Upper lobe of left lung (tissue), 6 donors: ENCODE measurements around the gene CADPS. TPM values are rescaled to one million over a fixed set of nuclear protein-coding genes. Genes with fewer than 3 reads are reported as not detected.

ENCODE experiments used
- ATAC-seq, 2 donors: fragments of 200-7000 bp; cut with Tn5 transposase; one replicate each; pipeline ENCODE4 v1.9.1; 2022; ENCODE audit warnings: mild to moderate bottlenecking in 2 of 2, moderate library complexity in 2 of 2; ENCODE audit not compliant: low FRiP score in 2 of 2
- DNase-seq, 2 donors: peaks; one replicate each; pipeline ENCODE4 v3.0.0-alpha.2; 2019 to 2020
- H3K27ac ChIP-seq, 4 donors: fragments of 200-600 bp; sonication (generic); one replicate each; pipeline ENCODE4 v1.5.1; 2016 to 2019
- H3K27me3 ChIP-seq, 4 donors: fragments of 200-600 bp; sonication (generic); one replicate each; pipeline ENCODE4 v1.5.1; 2017 to 2019
- H3K36me3 ChIP-seq, 4 donors: fragments of 200-600 bp; sonication (generic); one replicate each; pipeline ENCODE4 v1.5.1; 2016 to 2019
- H3K4me1 ChIP-seq, 4 donors: fragments of 200-600 bp; sonication (generic); one replicate each; pipeline ENCODE4 v1.5.1; 2018 to 2019
- H3K4me3 ChIP-seq, 4 donors: fragments of 200-600 bp; sonication (generic); one replicate each; pipeline ENCODE4 v1.5.1; 2017 to 2019; ENCODE audit warnings: mild to moderate bottlenecking in 2 of 4, moderate library complexity in 1 of 4
- H3K9me3 ChIP-seq, 4 donors: fragments of 200-600 bp; sonication (generic); one replicate each; pipeline ENCODE4 v1.5.1; 2018 to 2019
- CTCF ChIP-seq, 6 experiments: fragments of 450-650 bp in 4 of 6; fragments of 200-600 bp in 2 of 6; sonication (generic) in 2 of 6; IDR thresholded peaks; one replicate each; pipeline ENCODE4 v1.5.1; 2016 to 2019; ENCODE audit warnings: antibody characterized with exemption in 6 of 6
- EP300 ChIP-seq, 4 donors: sonication (generic); formaldehyde crosslinking; IDR thresholded peaks; one replicate each; pipeline ENCODE4 v1.5.1; 2017; ENCODE audit warnings: antibody characterized with exemption in 4 of 4, control low read depth in 2 of 4
- POLR2A ChIP-seq, 4 donors: fragments of 450-650 bp; IDR thresholded peaks; one replicate each; pipeline ENCODE4 v1.5.1; 2016 to 2017; ENCODE audit warnings: antibody characterized with exemption in 4 of 4, mild to moderate bottlenecking in 2 of 4
- POLR2AphosphoS5 ChIP-seq, 2 donors: sonication (generic); formaldehyde crosslinking; IDR thresholded peaks; one replicate each; pipeline ENCODE4 v1.5.1; 2017; ENCODE audit warnings: antibody characterized with exemption in 2 of 2
- WGBS, 2 donors: methylation state at CpG; one replicate each; pipeline ENCODE4 v1.1.5; 2017 to 2018; 5-methylcytosine and 5-hydroxymethylcytosine counted together
- total RNA-seq, 6 donors: library from RNA; depleted of rRNA in 4 of 6; stranded (reverse); fragments of >200 nt in 4 of 6; gene quantifications; one replicate each; pipeline versions ENCODE4 v1.1.0 to v1.2.1, GENCODE V29; 2016 to 2021
- donor health status: DM: no; HTN: no; CAD: no; lungs with moderate emphysema.
- donor health status: DM: no; HTN: yes; CAD: no; lungs with severe emphysema.

Gene CADPS
- total RNA-seq, 6 donors from 2014 or later, result 0.29 to 1.5 (median 1.2) TPM; not detected in 3

- no peak overlapping the region for H3K4me3 ChIP-seq
- no peaks in the 10 kb centered on the region for H3K9me3 ChIP-seq
- DNase-seq (no peak), ATAC-seq (no peak)
- no peaks in the 10 kb centered on the region for H3K36me3 ChIP-seq
- TF ChIP-seq CTCF (IDR thresholded peaks at IDR 0.05), result no peak
- TF ChIP-seq POLR2A (IDR thresholded peaks at IDR 0.05), result no peak
- TF ChIP-seq EP300 (IDR thresholded peaks at IDR 0.05), result no peak
- TF ChIP-seq POLR2AphosphoS5 (IDR thresholded peaks at IDR 0.05), result no peak
- 37 to 77% methylated on average over 4 of the region's 4 CpGs for WGBS, 2 donors
- H3K27me3 ChIP-seq, result no peaks in the 10 kb centered on the region
- H3K27ac ChIP-seq, result no peak overlapping the region
- no peaks in the 10 kb centered on the region for H3K4me1 ChIP-seq
Measured at GRCh38 chr3:62703451-62704167, 171.6 kb downstream of the CADPS start.

GRCh38 chr3:62700357-62700756 is 174.9 kb downstream of the CADPS start:
- no peak overlapping the region for H3K4me3 ChIP-seq
- H3K36me3 ChIP-seq, result no peaks in the 10 kb centered on the region
- WGBS, 2 donors, result 78 to 85% methylated on average over 3 of the region's 3 CpGs
- H3K9me3 ChIP-seq, result no peaks in the 10 kb centered on the region
- H3K27me3 ChIP-seq, result no peaks in the 10 kb centered on the region
- no peak for DNase-seq
- TF ChIP-seq CTCF (IDR thresholded peaks at IDR 0.05), result no peak
- no peak for TF ChIP-seq EP300 (IDR thresholded peaks at IDR 0.05)
- no peak for TF ChIP-seq POLR2A (IDR thresholded peaks at IDR 0.05)
- TF ChIP-seq POLR2AphosphoS5 (IDR thresholded peaks at IDR 0.05), result no peak
- no peak overlapping the region for H3K27ac ChIP-seq
- no peak for ATAC-seq
- H3K4me1 ChIP-seq, result no peaks in the 10 kb centered on the region

DNA sequence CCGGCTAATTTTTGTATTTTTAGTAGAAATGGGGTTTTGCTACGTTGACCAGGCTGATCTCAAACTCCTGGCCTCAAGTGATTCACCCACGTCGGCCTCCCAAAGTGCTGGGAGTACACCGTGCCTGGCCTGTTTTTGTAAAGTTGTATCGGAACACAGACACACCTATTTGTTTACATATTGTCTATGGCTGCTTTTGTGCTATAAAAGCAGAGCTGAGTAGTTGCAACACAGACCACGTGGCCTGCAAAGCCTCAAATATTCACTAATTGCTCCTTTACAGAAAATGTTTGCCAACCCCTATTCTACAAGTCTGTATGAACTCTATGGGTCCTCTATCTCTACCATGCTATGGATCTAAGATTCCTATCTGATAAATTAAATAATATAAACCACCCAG is 175.5 kb downstream of the CADPS start:
- Histone ChIP-seq H3K4me1 (no peaks in the 10 kb centered on the region), H3K36me3 (no peaks in the 10 kb centered on the region), H3K9me3 (no peaks in the 10 kb centered on the region), H3K27me3 (no peaks in the 10 kb centered on the region), H3K27ac (no peak overlapping the region), H3K4me3 (no peak overlapping the region)
- TF ChIP-seq POLR2A (IDR thresholded peaks at IDR 0.05) (no peak), POLR2AphosphoS5 (IDR thresholded peaks at IDR 0.05) (no peak), CTCF (IDR thresholded peaks at IDR 0.05) (no peak), EP300 (IDR thresholded peaks at IDR 0.05) (no peak)
- no peak for ATAC-seq
- no peak for DNase-seq
- WGBS, 2 donors, result 72 to 75% methylated on average over 7 of the region's 7 CpGs

DNA sequence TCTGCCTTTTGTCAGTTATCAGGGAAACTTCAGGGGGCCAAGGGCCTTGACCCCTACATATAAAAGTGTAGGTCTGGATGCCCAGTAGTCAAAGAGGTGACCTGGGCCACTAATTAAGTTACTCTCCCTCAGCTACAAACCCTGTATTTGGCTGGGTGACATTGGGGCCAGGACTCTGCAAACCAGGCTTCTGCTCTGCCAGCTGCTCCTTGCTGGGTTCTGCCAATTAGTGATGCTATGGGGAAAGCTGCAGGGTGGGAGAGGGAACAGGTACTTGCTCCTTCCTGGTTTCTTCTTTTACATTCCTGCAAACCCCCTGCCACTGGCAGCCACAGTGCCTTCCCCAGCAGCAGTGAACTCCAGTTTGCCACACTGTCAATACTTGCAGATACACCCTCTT is 179.2 kb downstream of the CADPS start:
- Histone ChIP-seq H3K4me1 (no peaks in the 10 kb centered on the region), H3K27me3 (no peaks in the 10 kb centered on the region), H3K27ac (no peak overlapping the region), H3K36me3 (no peaks in the 10 kb centered on the region), H3K4me3 (no peak overlapping the region), H3K9me3 (no peaks in the 10 kb centered on the region)
- TF ChIP-seq POLR2A (IDR thresholded peaks at IDR 0.05), result no peak
- no peak for TF ChIP-seq EP300 (IDR thresholded peaks at IDR 0.05)
- no peak for TF ChIP-seq CTCF (IDR thresholded peaks at IDR 0.05)
- no peak for TF ChIP-seq POLR2AphosphoS5 (IDR thresholded peaks at IDR 0.05)
- ATAC-seq (no peak), DNase-seq (no peak)

GRCh38 chr3:62688812-62689211 is 186.4 kb downstream of the CADPS start:
- no peaks in the 10 kb centered on the region for H3K4me1 ChIP-seq
- no peaks in the 10 kb centered on the region for H3K9me3 ChIP-seq
- WGBS, 2 donors, result 61 to 66% methylated on average over 2 of the region's 2 CpGs
- TF ChIP-seq POLR2AphosphoS5 (IDR thresholded peaks at IDR 0.05) (no peak), EP300 (IDR thresholded peaks at IDR 0.05) (no peak), CTCF (IDR thresholded peaks at IDR 0.05) (no peak), POLR2A (IDR thresholded peaks at IDR 0.05) (no peak)
- no peak overlapping the region for H3K27ac ChIP-seq
- H3K27me3 ChIP-seq, result no peaks in the 10 kb centered on the region
- no peaks in the 10 kb centered on the region for H3K36me3 ChIP-seq
- ATAC-seq (no peak), DNase-seq (no peak)
- H3K4me3 ChIP-seq, result no peak overlapping the region
